CD4-positive, CD25-positive, alpha-beta regulatory T cell (primary cell): ENCODE results near the gene ZC3HAV1L. TPM values are rescaled to one million over a fixed set of nuclear protein-coding genes. Genes with fewer than 3 reads are reported as not detected.
"Not testable (repeated sequence)": the region's sequence is repeated elsewhere in the genome, so short reads cannot be mapped to it uniquely, and the experiment has no call there.

ENCODE experiments used
- ATAC-seq, 2 donors: fragments of 150-1000 bp; cut with Tn5 transposase; one replicate each; pipeline ENCODE4 v1.10.0; 2021; ENCODE audit warnings: low read depth in 2 of 2, moderate number of reproducible peaks in 2 of 2, moderate library complexity in 1 of 2
- DNase-seq, 3 donors: peaks; one replicate each; pipeline versions ENCODE4 v3.0.0 to v3.0.0-alpha.2; 2012 to 2022; ENCODE audit warnings: mixed read lengths in 1 of 3
- H3K27ac ChIP-seq: one replicate; pipeline ENCODE4 v1.7.0; 2013; ENCODE audit warnings: mild to moderate bottlenecking, low read length; ENCODE audit not compliant: insufficient read depth, poor library complexity, severe bottlenecking
- H3K27me3 ChIP-seq: one replicate; pipeline ENCODE4 v1.7.0; 2013; ENCODE audit warnings: low read length; ENCODE audit not compliant: control insufficient read depth, insufficient read depth
- H3K36me3 ChIP-seq: one replicate; pipeline ENCODE4 v1.7.0; 2013; ENCODE audit warnings: mild to moderate bottlenecking, low read length, moderate library complexity; ENCODE audit not compliant: control insufficient read depth, insufficient read depth
- H3K4me1 ChIP-seq: 2 replicates; pipeline ENCODE4 v1.7.0; 2013; ENCODE audit warnings: mild to moderate bottlenecking, low read length; ENCODE audit not compliant: insufficient read depth, control insufficient read depth, poor library complexity, severe bottlenecking
- H3K4me3 ChIP-seq: one replicate; pipeline ENCODE4 v1.7.0; 2013; ENCODE audit warnings: low read depth, mild to moderate bottlenecking, low read length, moderate library complexity
- H3K9me3 ChIP-seq, 2 experiments: 1 replicate in 1 of 2; 2 replicates in 1 of 2; pipeline ENCODE4 v1.7.0; 2013; ENCODE audit warnings: low read length in 2 of 2, mild to moderate bottlenecking in 1 of 2, moderate library complexity in 1 of 2; ENCODE audit not compliant: control insufficient read depth in 2 of 2
- H3K27ac Mint-ChIP-seq, 3 donors: one replicate each; pipeline ENCODE4 v1.8.0; 2020 to 2022; ENCODE audit warnings: mild to moderate bottlenecking in 3 of 3, mixed read lengths in 3 of 3, moderate library complexity in 2 of 3
- H3K27me3 Mint-ChIP-seq: one replicate; pipeline ENCODE4 v1.8.0; 2022; ENCODE audit warnings: mild to moderate bottlenecking, mixed read lengths
- H3K36me3 Mint-ChIP-seq: one replicate; pipeline ENCODE4 v1.8.0; 2020; ENCODE audit warnings: mixed read lengths
- H3K4me1 Mint-ChIP-seq, 4 donors: one replicate each; pipeline ENCODE4 v1.8.0; 2020 to 2022; ENCODE audit warnings: mixed read lengths in 4 of 4, mild to moderate bottlenecking in 1 of 4
- H3K4me3 Mint-ChIP-seq, 4 donors: one replicate each; pipeline ENCODE4 v1.8.0; 2020 to 2022; ENCODE audit warnings: mild to moderate bottlenecking in 4 of 4, mixed read lengths in 4 of 4, moderate library complexity in 3 of 4
- H3K9me3 Mint-ChIP-seq, 7 donors: one replicate each; pipeline ENCODE4 v1.8.0; 2020 to 2022; ENCODE audit warnings: mixed read lengths in 7 of 7, mild to moderate bottlenecking in 3 of 7, moderate library complexity in 2 of 7
- polyA plus RNA-seq, 4 donors: library from polyadenylated mRNA; unstranded; fragments of 300-500 nt; fragmentation: Illumina TruSeq; gene quantifications; one replicate each; pipeline ENCODE4 v1.2.3, GENCODE V29; 2021
- total RNA-seq: library from RNA; stranded (reverse); gene quantifications from one replicate; pipeline ENCODE4 v1.2.3, GENCODE V29; 2022

Gene ZC3HAV1L
- total and polyA plus RNA-seq, 5 donors from 2014 or later: 0.25 to 1.4 (median 0.75) TPM; not detected in 1

DNA sequence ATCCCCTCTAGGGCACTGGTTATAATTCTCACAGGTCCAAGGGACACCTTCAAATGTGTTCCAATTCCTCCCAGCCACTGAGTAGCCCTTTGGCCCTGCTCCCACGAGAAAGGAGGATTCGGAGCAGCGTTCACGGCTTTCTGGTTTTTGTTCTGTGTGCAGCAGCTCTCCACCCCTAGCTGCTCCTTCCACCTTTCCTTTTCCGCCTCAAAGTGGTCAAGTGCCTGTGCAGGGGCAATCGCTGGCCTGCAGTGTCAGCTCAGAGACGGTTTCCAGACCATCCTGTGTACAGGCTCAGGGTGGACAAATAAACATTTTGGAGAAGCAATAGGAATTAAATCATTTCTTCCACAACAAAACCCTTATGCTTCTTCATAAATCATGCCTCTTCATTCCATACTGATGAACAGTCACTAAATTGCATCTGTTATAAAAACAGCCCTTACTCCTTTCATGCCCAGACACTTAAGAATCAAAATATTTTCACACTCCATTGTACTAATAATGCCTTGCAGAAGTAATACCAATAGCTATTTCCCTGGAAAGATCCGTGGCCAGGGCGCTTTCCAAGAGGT is 55.8 kb downstream of the ZC3HAV1L start:
- Mint-ChIP-seq H3K4me1 (peaks cover 0 to 14% (median 11%) of the 10 kb centered on the region in 4 donors), H3K9me3 (peaks cover 0 to 5% (median 0%) of the 10 kb centered on the region in 7 donors), H3K4me3 (peak overlapping the region; percentile 78 to 93 (median 90)), H3K27me3 (peaks cover 49% of the 10 kb centered on the region), H3K36me3 (no peaks in the 10 kb centered on the region), H3K27ac (no peak overlapping the region)
- Histone ChIP-seq H3K4me1 (peaks cover 11% of the 10 kb centered on the region), H3K27me3 (peaks cover 44% of the 10 kb centered on the region), H3K9me3 (no peaks in the 10 kb centered on the region), H3K27ac (no peak overlapping the region), H3K4me3 (no peak overlapping the region), H3K36me3 (no peaks in the 10 kb centered on the region)
- ATAC-seq: no peak
- no peak for DNase-seq

DNA sequence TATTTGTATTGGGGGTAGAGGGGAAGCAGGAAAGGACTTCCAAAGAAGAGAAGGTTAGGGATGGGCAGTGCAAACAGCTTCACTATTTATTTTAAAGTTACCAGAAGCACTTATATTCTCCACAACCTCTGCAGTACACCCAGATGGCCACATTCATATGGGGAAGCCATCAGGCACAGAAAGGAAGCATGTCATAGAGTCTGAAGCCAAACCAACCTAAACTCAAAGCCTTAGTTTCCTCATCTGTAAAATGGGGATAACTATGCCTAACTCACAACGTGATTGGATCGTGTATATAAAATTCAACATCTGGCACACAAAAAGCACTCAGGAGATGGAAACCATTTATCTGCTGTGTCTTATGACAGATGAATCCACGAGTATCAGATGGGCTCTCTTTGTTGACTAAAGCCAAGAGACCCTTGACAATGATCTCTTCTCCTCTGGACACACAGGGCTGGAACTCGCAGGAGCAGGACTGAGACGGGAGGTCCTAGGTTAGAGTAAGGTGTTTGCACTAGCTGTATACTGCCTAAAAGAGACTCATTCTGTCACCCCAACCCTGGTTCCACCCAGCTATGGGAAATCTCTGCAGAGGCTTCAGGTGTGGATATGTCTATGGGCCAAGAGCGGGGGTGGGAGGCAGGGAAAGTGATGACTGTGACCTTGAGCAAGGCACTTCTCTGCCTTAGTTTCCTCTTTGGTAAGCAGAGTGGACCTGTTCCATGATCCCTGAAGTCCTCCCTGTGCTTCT is 56.4 kb downstream of the ZC3HAV1L start:
- DNase-seq: peak in 1 of 3 donors; percentile 41
- H3K27me3 ChIP-seq: peaks cover 40% of the 10 kb centered on the region
- no peaks in the 10 kb centered on the region for H3K9me3 ChIP-seq
- no peaks in the 10 kb centered on the region for H3K36me3 ChIP-seq
- peaks cover 11% of the 10 kb centered on the region for H3K4me1 ChIP-seq
- H3K27ac ChIP-seq: no peak overlapping the region
- H3K36me3 Mint-ChIP-seq: no peaks in the 10 kb centered on the region
- ATAC-seq: peak in 1 of 2 donors; percentile 42
- no peak overlapping the region for H3K4me3 ChIP-seq
- H3K27ac Mint-ChIP-seq: no peak overlapping the region
- peaks cover 50% of the 10 kb centered on the region for H3K27me3 Mint-ChIP-seq
- H3K9me3 Mint-ChIP-seq: peaks cover 0 to 5% (median 0%) of the 10 kb centered on the region in 7 donors
- H3K4me3 Mint-ChIP-seq: peak overlapping the region; percentile 52 to 92 (median 64)
- H3K4me1 Mint-ChIP-seq: peaks cover 0 to 14% (median 11%) of the 10 kb centered on the region in 4 donors

DNA sequence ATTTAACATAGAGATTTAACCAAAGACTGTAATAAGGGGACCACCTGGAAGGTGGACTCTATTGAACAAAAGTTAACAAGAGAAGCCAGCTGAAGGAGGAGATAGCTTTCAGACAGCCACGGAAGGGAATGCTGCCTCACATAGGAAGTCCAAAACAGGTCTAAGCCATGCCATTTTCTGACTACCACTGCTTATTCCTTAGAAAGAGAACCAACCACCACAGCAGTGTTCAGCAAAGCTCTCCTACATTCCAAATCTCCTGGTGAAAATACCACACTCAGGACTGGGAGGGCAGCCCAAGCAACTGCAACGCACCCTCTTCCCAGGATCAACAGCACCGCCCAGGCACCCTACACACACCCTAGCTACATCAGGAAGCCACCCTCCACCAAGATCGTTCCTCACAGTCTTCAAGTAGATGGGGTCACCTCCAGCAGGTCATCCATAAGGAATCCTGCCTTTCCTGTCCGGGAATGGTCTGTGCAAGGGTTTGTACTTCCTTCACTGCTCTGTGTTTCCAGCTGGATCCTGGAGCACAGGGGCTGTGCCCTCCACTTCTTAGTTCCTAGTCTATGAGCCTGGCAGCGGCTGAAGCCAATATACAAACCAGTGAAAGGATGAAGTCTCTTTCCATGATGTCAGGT is 57.2 kb downstream of the ZC3HAV1L start:
- peaks cover 0 to 14% (median 11%) of the 10 kb centered on the region in 4 donors for H3K4me1 Mint-ChIP-seq
- no peaks in the 10 kb centered on the region for H3K36me3 Mint-ChIP-seq
- H3K27me3 Mint-ChIP-seq: peaks cover 50% of the 10 kb centered on the region
- peaks cover 11% of the 10 kb centered on the region for H3K4me1 ChIP-seq
- no peak overlapping the region for H3K4me3 ChIP-seq
- peaks cover 0 to 5% (median 0%) of the 10 kb centered on the region in 7 donors for H3K9me3 Mint-ChIP-seq
- no peak for DNase-seq
- no peak for ATAC-seq
- H3K36me3 ChIP-seq: no peaks in the 10 kb centered on the region
- H3K9me3 ChIP-seq: no peaks in the 10 kb centered on the region
- no peak overlapping the region for H3K27ac Mint-ChIP-seq
- peak overlapping the region in 1 of 4 donors; percentile 35 for H3K4me3 Mint-ChIP-seq
- peaks cover 36% of the 10 kb centered on the region for H3K27me3 ChIP-seq
- no peak overlapping the region for H3K27ac ChIP-seq

DNA sequence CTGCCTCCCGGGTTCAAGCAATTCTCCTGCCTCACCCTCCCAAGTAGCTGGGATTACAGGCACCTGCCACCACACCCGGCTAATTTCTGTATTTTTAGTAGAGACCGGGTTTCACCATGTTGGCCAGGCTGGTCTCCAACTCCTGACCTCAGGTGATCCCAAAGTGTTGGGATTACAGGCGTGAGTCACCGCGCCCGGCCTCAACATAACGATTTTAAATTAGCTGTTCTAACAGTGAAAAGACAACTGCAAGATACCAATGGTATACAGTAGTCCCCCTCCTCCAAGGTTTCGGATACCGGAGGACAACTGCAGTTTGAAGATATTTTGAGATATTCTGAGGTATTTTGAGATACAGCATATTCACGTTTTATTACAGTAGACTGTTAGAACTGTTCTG is 59.7 kb downstream of the ZC3HAV1L start:
- ATAC-seq, H3K27ac Mint-ChIP-seq: not testable (repeated sequence)
- H3K27me3 Mint-ChIP-seq: peaks cover 42% of the 10 kb centered on the region

More for the DNA sequence above, 59.7 kb downstream of the ZC3HAV1L start:
- H3K4me1 Mint-ChIP-seq, H3K4me1 ChIP-seq, H3K36me3 Mint-ChIP-seq, H3K9me3 ChIP-seq, H3K4me3 Mint-ChIP-seq, H3K4me3 ChIP-seq, H3K36me3 ChIP-seq, DNase-seq, H3K9me3 Mint-ChIP-seq, H3K27ac ChIP-seq: not testable (repeated sequence)
- H3K27me3 ChIP-seq: peaks cover 28% of the 10 kb centered on the region

Other genes with a start within 250 kb of the ZC3HAV1L start
- not detected for gene TMEM213, start 238.0 kb downstream of the ZC3HAV1L start, total RNA-seq
- under 1 TPM in 1 of 4 donors, not detected in 3; 0.21 TPM for gene TMEM213, start 238.0 kb downstream of the ZC3HAV1L start, polyA plus RNA-seq
- not detected for gene ATP6V0A4, start 237.8 kb downstream of the ZC3HAV1L start, total RNA-seq
- not detected for gene ATP6V0A4, start 237.8 kb downstream of the ZC3HAV1L start, polyA plus RNA-seq
- gene KIAA1549, start 54.7 kb downstream of the ZC3HAV1L start, total RNA-seq: 0.10 TPM
- gene KIAA1549, start 54.7 kb downstream of the ZC3HAV1L start, polyA plus RNA-seq: not detected
- gene ZC3HAV1, start 73.7 kb upstream of the ZC3HAV1L start, total RNA-seq: 220 TPM
- 100 to 1,000 TPM; 122 to 157 (median 139) TPM for gene ZC3HAV1, start 73.7 kb upstream of the ZC3HAV1L start, polyA plus RNA-seq
- 12.5 TPM for gene UBN2, start 195.2 kb upstream of the ZC3HAV1L start, total RNA-seq
- 1 to 10 TPM in 3 of 4 donors, under 1 TPM in 1; 0.59 to 2.2 (median 1.5) TPM for gene UBN2, start 195.2 kb upstream of the ZC3HAV1L start, polyA plus RNA-seq